Measurements from ENCODE around the gene DOCK11. TPM values are rescaled to one million over a fixed set of nuclear protein-coding genes. Genes with fewer than 3 reads are reported as not detected.

Gene DOCK11
- polyA plus RNA-seq, 6 donors from 2014 or later = 15.4 to 29.9 (median 19.7) TPM

GRCh38 chrX:118493016-118493415 lies 2.6 kb upstream of the DOCK11 start:
- no peaks in the 10 kb centered on the region for H3K36me3 Mint-ChIP-seq
- peaks cover 0 to 1% (median 0%) of the 10 kb centered on the region in 7 donors for H3K9me3 Mint-ChIP-seq
- H3K4me3 Mint-ChIP-seq = peak overlapping the region in 1 of 8 donors; percentile 6
- H3K27ac Mint-ChIP-seq = peak overlapping the region in 3 of 6 donors; percentile 11 to 70 (median 41)
- no peaks in the 10 kb centered on the region for H3K27me3 Mint-ChIP-seq
- ATAC-seq (ENCODE audit: low read depth in 2 of 2) (no peak), DNase-seq (no peak)
- peaks cover 9 to 18% (median 13%) of the 10 kb centered on the region in 3 donors for H3K4me1 Mint-ChIP-seq

- Mint-ChIP-seq H3K4me1 (peaks cover 11 to 25% (median 14%) of the 10 kb centered on the region in 3 donors), H3K9me3 (peaks cover 0 to 1% (median 0%) of the 10 kb centered on the region in 7 donors), H3K27ac (peak overlapping the region in 2 of 6 donors; percentile 65 to 98), H3K4me3 (peak overlapping the region in 1 of 8 donors; percentile 95), H3K27me3 (no peaks in the 10 kb centered on the region), H3K36me3 (no peaks in the 10 kb centered on the region)
- DNase-seq (no peak), ATAC-seq (ENCODE audit: low read depth in 2 of 2) (no peak)
These were observed 1.8 kb upstream of the DOCK11 start for GRCh38 chrX:118493653-118494297.

- DNase-seq (peak; percentile 80), ATAC-seq (ENCODE audit: low read depth in 2 of 2) (peak; percentile 74 to 76)
- Mint-ChIP-seq H3K27ac (peak overlapping the region; percentile 90 to 99 (median 98)), H3K9me3 (peaks cover 0 to 4% (median 0%) of the 10 kb centered on the region in 7 donors), H3K4me1 (peaks cover 14 to 37% (median 19%) of the 10 kb centered on the region in 3 donors), H3K4me3 (peak overlapping the region; percentile 93 to 99 (median 98)), H3K36me3 (no peaks in the 10 kb centered on the region), H3K27me3 (no peaks in the 10 kb centered on the region)
These were observed 545 bp downstream of the DOCK11 start for GRCh38 chrX:118495958-118496762.

- no peaks in the 10 kb centered on the region for H3K27me3 Mint-ChIP-seq
- ATAC-seq (ENCODE audit: low read depth in 2 of 2) = peak in 1 of 2 donors; percentile 1
These were observed 1.1 kb downstream of the DOCK11 start for GRCh38 chrX:118496763-118497079.

GRCh38 chrX:118497180-118497818 lies 1.7 kb downstream of the DOCK11 start:
- Mint-ChIP-seq H3K9me3 (peaks cover 0 to 4% (median 0%) of the 10 kb centered on the region in 7 donors), H3K4me3 (peak overlapping the region; percentile 93 to 99 (median 98))
- DNase-seq = no peak

More at GRCh38 chrX:118496763-118497079, 1.1 kb downstream of the DOCK11 start:
- H3K27ac Mint-ChIP-seq = peak overlapping the region; percentile 90 to 99 (median 98)
- DNase-seq = no peak
- H3K4me1 Mint-ChIP-seq = peaks cover 14 to 40% (median 19%) of the 10 kb centered on the region in 3 donors
- H3K9me3 Mint-ChIP-seq = peaks cover 0 to 4% (median 0%) of the 10 kb centered on the region in 7 donors
- no peaks in the 10 kb centered on the region for H3K36me3 Mint-ChIP-seq
- peak overlapping the region; percentile 93 to 99 (median 98) for H3K4me3 Mint-ChIP-seq

GRCh38 chrX:118498351-118498750 lies 2.7 kb downstream of the DOCK11 start:
- no peak for ATAC-seq (ENCODE audit: low read depth in 2 of 2)
- H3K4me1 Mint-ChIP-seq = peaks cover 30 to 56% (median 33%) of the 10 kb centered on the region in 3 donors

More at GRCh38 chrX:118497180-118497818, 1.7 kb downstream of the DOCK11 start:
- Mint-ChIP-seq H3K4me1 (peaks cover 19 to 45% (median 24%) of the 10 kb centered on the region in 3 donors), H3K36me3 (no peaks in the 10 kb centered on the region), H3K27ac (peak overlapping the region; percentile 90 to 99 (median 98)), H3K27me3 (no peaks in the 10 kb centered on the region)
- ATAC-seq (ENCODE audit: low read depth in 2 of 2) = no peak

GRCh38 chrX:118498755-118499154 lies 3.1 kb downstream of the DOCK11 start:
- peaks cover 34 to 60% (median 37%) of the 10 kb centered on the region in 3 donors for H3K4me1 Mint-ChIP-seq

More at GRCh38 chrX:118498351-118498750, 2.7 kb downstream of the DOCK11 start:
- peak overlapping the region in 5 of 6 donors; percentile 16 to 98 (median 49) for H3K27ac Mint-ChIP-seq
- H3K36me3 Mint-ChIP-seq = no peaks in the 10 kb centered on the region
- peak overlapping the region in 5 of 8 donors; percentile 93 to 99 (median 95) for H3K4me3 Mint-ChIP-seq
- peaks cover 0 to 4% (median 0%) of the 10 kb centered on the region in 7 donors for H3K9me3 Mint-ChIP-seq
- no peak for DNase-seq
- no peaks in the 10 kb centered on the region for H3K27me3 Mint-ChIP-seq

GRCh38 chrX:118499295-118499694 lies 3.7 kb downstream of the DOCK11 start:
- ATAC-seq (ENCODE audit: low read depth in 2 of 2) (no peak), DNase-seq (no peak)
- no peak overlapping the region for H3K4me3 Mint-ChIP-seq
- no peaks in the 10 kb centered on the region for H3K27me3 Mint-ChIP-seq
- H3K27ac Mint-ChIP-seq = peak overlapping the region in 2 of 6 donors; percentile 11 to 29
- H3K36me3 Mint-ChIP-seq = no peaks in the 10 kb centered on the region
- H3K9me3 Mint-ChIP-seq = peaks cover 0 to 4% (median 0%) of the 10 kb centered on the region in 7 donors
- H3K4me1 Mint-ChIP-seq = peaks cover 39 to 63% (median 41%) of the 10 kb centered on the region in 3 donors

More at GRCh38 chrX:118498755-118499154, 3.1 kb downstream of the DOCK11 start:
- H3K9me3 Mint-ChIP-seq = peaks cover 0 to 4% (median 0%) of the 10 kb centered on the region in 7 donors
- H3K27me3 Mint-ChIP-seq = no peaks in the 10 kb centered on the region
- no peak for DNase-seq
- peak overlapping the region in 1 of 8 donors; percentile 2 for H3K4me3 Mint-ChIP-seq
- no peaks in the 10 kb centered on the region for H3K36me3 Mint-ChIP-seq
- H3K27ac Mint-ChIP-seq = peak overlapping the region in 3 of 6 donors; percentile 11 to 90 (median 29)
- ATAC-seq (ENCODE audit: low read depth in 2 of 2) = no peak

- peaks cover 0 to 4% (median 0%) of the 10 kb centered on the region in 7 donors for H3K9me3 Mint-ChIP-seq
- H3K4me3 Mint-ChIP-seq = peak overlapping the region; percentile 43 to 83 (median 66)
- H3K27ac Mint-ChIP-seq = peak overlapping the region; percentile 37 to 95 (median 86)
These were observed 6.7 kb downstream of the DOCK11 start for GRCh38 chrX:118502161-118502789.

GRCh38 chrX:118503260-118504041 lies 7.8 kb downstream of the DOCK11 start:
- Mint-ChIP-seq H3K27ac (peak overlapping the region; percentile 52 to 96 (median 82)), H3K27me3 (no peaks in the 10 kb centered on the region), H3K4me3 (peak overlapping the region; percentile 31 to 83 (median 57)), H3K36me3 (no peaks in the 10 kb centered on the region), H3K9me3 (peaks cover 0 to 4% (median 0%) of the 10 kb centered on the region in 7 donors), H3K4me1 (peaks cover 37 to 56% (median 49%) of the 10 kb centered on the region in 3 donors)
- DNase-seq = no peak
- no peak for ATAC-seq (ENCODE audit: low read depth in 2 of 2)

More at GRCh38 chrX:118502161-118502789, 6.7 kb downstream of the DOCK11 start:
- DNase-seq (peak; percentile 21), ATAC-seq (ENCODE audit: low read depth in 2 of 2) (peak; percentile 78 to 79)
- Mint-ChIP-seq H3K4me1 (peaks cover 40 to 68% (median 50%) of the 10 kb centered on the region in 3 donors), H3K36me3 (no peaks in the 10 kb centered on the region), H3K27me3 (no peaks in the 10 kb centered on the region)

- H3K4me3 Mint-ChIP-seq = peak overlapping the region in 1 of 8 donors; percentile 18
- no peaks in the 10 kb centered on the region for H3K27me3 Mint-ChIP-seq
- H3K27ac Mint-ChIP-seq = peak overlapping the region in 5 of 6 donors; percentile 32 to 96 (median 83)
- peaks cover 37 to 58% (median 51%) of the 10 kb centered on the region in 3 donors for H3K4me1 Mint-ChIP-seq
- no peak for ATAC-seq (ENCODE audit: low read depth in 2 of 2)
- H3K36me3 Mint-ChIP-seq = peaks cover under 1 to 3% of the 10 kb centered on the region in 2 donors
- no peak for DNase-seq
- H3K9me3 Mint-ChIP-seq = peaks cover 0 to 5% (median 0%) of the 10 kb centered on the region in 7 donors
These were observed 9.0 kb downstream of the DOCK11 start for GRCh38 chrX:118504581-118504980.

All from naive B cell (primary cell).